HUES6 (cell line): Measurements from ENCODE around the gene DPAGT1.
"Not testable (repeated sequence)": the region's sequence is repeated elsewhere in the genome, so short reads cannot be mapped to it uniquely, and the experiment has no call there.

Experiments used
- H3K27ac ChIP-seq: 2 replicates; pipeline ENCODE4 v1.7.0; 2013; ENCODE audit warnings: low read depth, mild to moderate bottlenecking, low read length, inconsistent platforms
- H3K27me3 ChIP-seq: 2 replicates; pipeline ENCODE4 v1.6.1; 2013; ENCODE audit warnings: low read length; ENCODE audit not compliant: control insufficient read depth, insufficient read depth
- H3K36me3 ChIP-seq: 2 replicates; pipeline ENCODE4 v1.6.1; 2013; ENCODE audit warnings: low read length; ENCODE audit not compliant: control insufficient read depth, insufficient read depth
- H3K4me1 ChIP-seq: 2 replicates; pipeline ENCODE4 v1.6.1; 2013; ENCODE audit warnings: low read length; ENCODE audit not compliant: control insufficient read depth, insufficient read depth
- H3K4me3 ChIP-seq: 2 replicates; pipeline ENCODE4 v1.5.1; 2013; ENCODE audit warnings: low read depth, low read length
- H3K9ac ChIP-seq: one replicate; pipeline ENCODE4 v1.6.1; 2013; ENCODE audit warnings: mild to moderate bottlenecking, low read length
- H3K9me3 ChIP-seq: 2 replicates; pipeline ENCODE4 v1.6.1; 2013; ENCODE audit warnings: low read depth, low read length; ENCODE audit not compliant: control insufficient read depth, insufficient read depth

The DPAGT1 gene

DNA sequence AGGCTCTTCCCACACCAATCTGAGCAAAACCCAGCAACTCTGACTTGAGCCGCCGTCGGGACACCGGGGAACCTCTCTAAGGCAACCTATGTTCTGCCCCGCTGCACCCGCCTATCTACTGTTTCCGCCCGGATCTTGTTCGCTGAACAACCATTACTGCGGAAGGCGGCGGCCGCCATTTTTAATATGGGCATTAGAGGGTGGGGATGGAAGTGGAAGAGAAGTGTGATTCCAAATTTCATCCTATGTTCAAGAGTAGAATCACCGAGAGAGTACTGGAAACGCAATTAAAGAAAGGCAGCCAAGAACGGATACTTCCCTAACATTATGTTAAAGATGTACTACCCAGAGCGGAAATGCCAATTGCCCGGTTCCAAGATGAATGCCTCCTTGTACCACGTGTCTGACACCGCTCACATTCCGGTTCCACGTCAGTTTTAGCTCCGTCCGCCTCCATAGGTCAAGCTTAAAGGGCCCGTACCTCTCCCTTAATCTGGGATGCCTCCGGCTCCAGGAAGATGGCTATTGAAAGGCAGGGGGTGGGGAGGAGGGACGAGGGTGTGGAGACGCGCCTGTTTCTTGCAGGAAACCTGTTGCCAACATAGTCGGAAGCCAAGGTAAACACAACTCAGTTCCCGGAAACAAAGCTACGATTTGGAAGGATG is at the start of gene DPAGT1:
TSS of gene DPAGT1 (minus strand) at position 95 of the 665 bp plus-strand sequence. CDS start 198 bp downstream, outside the sequence.
- H3K27ac ChIP-seq = peak within 1 kb of the TSS; percentile 96
- peak within 1 kb of the TSS; percentile 83 for H3K4me3 ChIP-seq
- H3K9ac ChIP-seq = peak within 1 kb of the TSS; percentile 92
- no peaks in the 10 kb centered on the region for H3K27me3 ChIP-seq
- H3K9me3 ChIP-seq = no peaks in the 10 kb centered on the region
- H3K36me3 ChIP-seq = peaks cover 23% of the 10 kb centered on the region
- peaks cover 23% of the 10 kb centered on the region for H3K4me1 ChIP-seq

DNA sequence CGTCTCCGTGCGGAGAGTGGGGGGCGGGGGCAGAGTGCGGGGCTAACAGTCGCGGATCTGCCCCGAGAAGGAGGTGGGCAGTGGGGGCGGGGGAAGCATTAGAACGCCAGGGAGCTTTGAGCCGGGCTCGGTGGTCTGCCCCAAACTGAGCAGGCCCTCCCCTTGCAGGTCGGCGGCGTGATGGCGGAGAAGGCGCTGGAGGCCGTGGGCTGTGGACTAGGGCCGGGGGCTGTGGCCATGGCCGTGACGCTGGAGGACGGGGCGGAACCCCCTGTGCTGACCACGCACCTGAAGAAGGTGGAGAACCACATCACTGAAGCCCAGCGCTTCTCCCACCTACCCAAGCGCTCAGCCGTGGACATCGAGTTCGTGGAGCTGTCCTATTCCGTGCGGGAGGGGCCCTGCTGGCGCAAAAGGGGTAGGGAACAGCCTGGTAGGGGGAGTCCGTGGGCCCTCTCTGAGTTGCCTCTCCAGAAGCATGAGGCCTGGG is 48.2 kb upstream of the DPAGT1 start:
- no peak overlapping the region for H3K27ac ChIP-seq
- no peaks in the 10 kb centered on the region for H3K36me3 ChIP-seq
- H3K9me3 ChIP-seq = no peaks in the 10 kb centered on the region
- peaks cover 21% of the 10 kb centered on the region for H3K4me1 ChIP-seq
- H3K27me3 ChIP-seq = peaks cover 60% of the 10 kb centered on the region
- peak overlapping the region; percentile 80 for H3K4me3 ChIP-seq
- H3K9ac ChIP-seq = no peak overlapping the region

DNA sequence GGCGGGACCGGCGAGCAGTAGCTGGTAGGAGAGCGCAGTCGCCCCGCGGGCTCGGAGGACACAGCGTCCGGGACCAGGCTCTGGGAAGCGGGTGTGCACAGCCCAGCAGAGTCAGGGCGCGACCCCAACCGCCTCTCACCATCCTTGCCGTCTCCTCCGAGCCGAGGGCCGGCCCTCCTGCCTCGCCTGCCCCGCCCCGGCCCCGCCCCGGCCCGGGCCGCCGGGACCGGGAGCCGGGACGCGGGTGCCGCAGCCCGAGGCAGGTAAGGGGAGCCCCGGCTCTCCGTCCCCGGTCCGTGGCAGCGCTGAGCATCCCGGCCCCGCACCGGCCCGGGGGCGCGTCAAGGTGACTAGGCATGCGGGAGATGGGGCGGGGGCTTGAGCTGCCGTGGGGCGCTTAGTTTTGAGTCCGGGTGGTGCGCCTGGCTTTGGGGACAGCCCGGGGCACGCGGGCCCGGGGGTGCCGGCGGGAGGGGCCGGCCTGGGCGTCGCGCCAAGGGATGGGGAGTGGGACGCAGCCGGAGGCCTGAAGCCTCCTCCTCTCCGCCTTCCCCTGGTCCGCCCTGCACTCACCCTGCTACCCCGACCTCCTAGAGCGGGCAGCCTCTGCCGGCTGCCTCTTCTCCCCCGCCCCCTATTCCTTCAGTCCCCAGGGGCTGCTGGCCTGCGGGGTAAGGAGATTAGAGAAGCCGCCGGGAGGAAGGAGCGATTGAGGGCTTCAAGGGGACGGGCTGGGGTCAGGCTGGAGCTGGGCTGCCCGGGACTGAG is 47.5 kb upstream of the DPAGT1 start, which contains the start of gene ABCG4:
TSS of gene ABCG4 (plus strand) at position 35 of the 768 bp plus-strand sequence. CDS start 914 bp downstream, outside the sequence.
- peaks cover 21% of the 10 kb centered on the region for H3K4me1 ChIP-seq
- H3K27ac ChIP-seq = no peak within 1 kb of the TSS
- H3K4me3 ChIP-seq = peak within 1 kb of the TSS; percentile 80
- no peak within 1 kb of the TSS for H3K9ac ChIP-seq
- H3K27me3 ChIP-seq = peaks cover 60% of the 10 kb centered on the region
- no peaks in the 10 kb centered on the region for H3K36me3 ChIP-seq
- H3K9me3 ChIP-seq = no peaks in the 10 kb centered on the region

DNA sequence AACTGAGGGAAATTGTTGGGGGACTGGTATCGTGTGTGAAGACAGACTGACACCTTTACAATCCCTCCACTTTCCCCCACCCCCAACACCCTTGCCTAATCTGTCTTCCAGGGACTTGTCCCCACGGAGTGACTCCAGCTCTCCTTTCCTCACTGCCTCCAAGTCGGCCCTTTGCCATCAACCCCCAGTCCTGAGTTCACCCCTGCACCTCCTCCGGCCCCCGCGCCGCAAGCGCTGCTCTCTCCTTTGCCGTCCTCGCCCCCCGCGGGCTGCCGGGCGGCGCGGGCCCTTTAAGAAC is 47.0 kb upstream of the DPAGT1 start:
- Histone ChIP-seq H3K27ac (no peak overlapping the region), H3K36me3 (no peaks in the 10 kb centered on the region), H3K4me1 (peaks cover 21% of the 10 kb centered on the region), H3K4me3 (peak overlapping the region; percentile 80), H3K9ac (no peak overlapping the region), H3K27me3 (peaks cover 60% of the 10 kb centered on the region), H3K9me3 (no peaks in the 10 kb centered on the region)

DNA sequence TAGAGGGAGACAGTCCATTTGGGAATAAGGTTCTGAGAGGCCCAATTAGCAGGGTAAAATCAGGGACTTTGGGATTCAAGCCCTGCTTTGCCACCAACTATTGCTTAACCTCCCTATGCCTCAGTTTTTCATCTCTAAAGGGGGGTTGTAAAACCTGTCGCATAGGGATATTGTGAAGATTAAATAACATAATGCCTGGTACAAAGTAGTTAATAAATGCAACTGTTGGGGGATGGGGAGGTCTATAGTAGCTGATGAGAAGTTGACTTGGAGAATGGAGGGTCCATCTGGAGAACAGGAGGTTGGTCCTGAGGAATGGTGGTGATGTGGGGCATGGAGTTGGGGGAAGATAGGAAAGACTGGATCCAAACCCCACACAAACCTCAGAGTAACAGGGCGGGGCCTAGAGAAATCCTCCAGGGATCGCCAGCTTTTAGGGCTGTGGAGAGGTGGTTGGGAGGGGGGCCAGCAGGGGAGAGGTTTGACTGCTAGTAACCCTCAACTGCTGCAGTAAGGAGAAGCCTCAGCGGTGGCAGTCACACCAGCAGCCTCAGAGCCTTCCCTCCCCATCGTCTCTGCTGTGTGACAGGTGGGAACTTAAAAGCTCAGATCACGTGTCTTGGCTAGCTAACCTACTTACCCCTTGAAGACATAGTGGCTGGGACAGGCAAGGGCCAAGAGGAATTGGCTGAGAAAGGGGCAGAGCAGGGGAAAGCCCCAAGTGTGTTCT is 46.1 kb upstream of the DPAGT1 start:
- Histone ChIP-seq H3K27me3 (peaks cover 60% of the 10 kb centered on the region), H3K9me3 (no peaks in the 10 kb centered on the region), H3K36me3 (no peaks in the 10 kb centered on the region), H3K27ac (no peak overlapping the region), H3K4me3 (0 out of 2 replicates have a peak overlapping the region, but pooled peaks have one; percentile 80), H3K4me1 (peaks cover 21% of the 10 kb centered on the region), H3K9ac (no peak overlapping the region)

DNA sequence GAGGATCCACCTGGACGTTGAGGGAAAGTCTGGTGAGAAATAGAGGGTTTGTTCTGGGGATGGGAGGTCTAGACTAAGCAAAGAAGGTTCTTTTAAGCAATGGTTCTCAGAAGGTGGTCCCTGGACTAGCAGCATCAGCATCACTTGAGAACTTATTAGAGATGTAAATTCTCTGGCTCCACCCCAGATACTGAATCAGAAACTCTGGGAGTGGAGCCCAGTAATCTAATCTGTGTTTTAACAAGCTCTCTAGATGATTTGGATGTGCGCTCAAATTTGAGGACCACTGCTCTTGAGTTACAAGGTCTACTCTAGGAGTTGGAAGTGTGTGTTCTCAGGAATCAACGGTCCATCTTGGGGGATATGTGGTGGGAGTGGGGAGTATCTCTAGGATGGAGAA is 43.9 kb upstream of the DPAGT1 start:
- Histone ChIP-seq H3K27me3 (peaks cover 44% of the 10 kb centered on the region), H3K4me3 (no peak overlapping the region), H3K4me1 (peaks cover 21% of the 10 kb centered on the region)

DNA sequence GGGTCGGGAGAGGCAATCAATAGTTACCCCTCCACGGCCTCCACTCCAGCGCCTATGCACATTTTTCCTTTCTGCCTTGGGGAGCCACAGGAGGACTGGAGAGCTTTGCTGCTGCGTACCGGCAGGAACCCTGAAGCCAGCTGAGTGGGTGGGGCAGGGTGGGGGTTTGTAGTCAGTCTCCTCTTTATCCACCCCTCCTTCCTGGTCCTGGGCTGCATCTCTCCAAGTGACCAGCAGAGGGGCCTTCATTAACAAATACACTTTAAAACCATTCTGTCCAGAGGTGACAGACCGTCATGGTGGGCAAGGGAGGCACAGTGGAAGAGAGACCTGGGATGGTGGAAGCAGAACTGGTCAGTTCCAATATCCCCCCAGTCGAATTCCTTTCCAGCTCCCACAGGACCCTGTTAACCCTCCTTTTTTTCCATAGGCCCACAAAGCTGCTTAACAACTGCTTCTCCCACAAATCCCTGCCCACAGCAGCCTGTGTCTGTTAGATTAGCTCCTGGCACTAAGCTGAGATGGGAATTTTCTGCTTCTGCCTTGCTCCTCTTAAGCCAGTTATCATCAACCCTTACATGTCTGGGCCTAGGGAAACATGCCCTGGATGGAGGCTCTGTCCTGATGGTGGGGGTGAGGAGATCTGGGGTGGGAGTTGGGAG is 43.3 kb upstream of the DPAGT1 start:
- H3K9ac ChIP-seq = no peak overlapping the region
- no peaks in the 10 kb centered on the region for H3K9me3 ChIP-seq
- no peak overlapping the region for H3K4me3 ChIP-seq
- no peak overlapping the region for H3K27ac ChIP-seq
- H3K36me3 ChIP-seq = no peaks in the 10 kb centered on the region
- peaks cover 39% of the 10 kb centered on the region for H3K27me3 ChIP-seq
- peaks cover 20% of the 10 kb centered on the region for H3K4me1 ChIP-seq

More for the DNA sequence above, 43.9 kb upstream of the DPAGT1 start:
- H3K36me3 ChIP-seq = no peaks in the 10 kb centered on the region
- no peak overlapping the region for H3K27ac ChIP-seq
- H3K9me3 ChIP-seq = no peaks in the 10 kb centered on the region
- no peak overlapping the region for H3K9ac ChIP-seq

DNA sequence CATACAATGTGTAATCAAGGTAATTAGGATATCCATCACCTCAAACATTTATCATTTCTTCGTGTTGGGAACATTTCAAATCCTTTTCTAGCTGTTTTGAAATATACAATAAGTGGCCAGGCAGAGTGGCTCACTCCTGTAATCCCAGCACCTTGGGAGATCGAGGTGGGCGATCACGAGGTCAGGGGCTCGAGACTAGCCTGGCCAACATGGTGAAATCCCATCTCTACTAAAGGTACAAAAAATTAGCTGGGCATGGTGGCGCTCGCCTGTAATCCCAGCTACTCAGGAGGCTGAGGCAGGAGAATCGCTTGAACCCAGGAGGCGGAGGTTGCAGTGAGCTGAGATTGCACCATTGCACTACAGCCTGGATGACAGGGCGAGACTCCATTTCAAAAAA is 37.6 kb upstream of the DPAGT1 start:
- H3K27me3 ChIP-seq, H3K27ac ChIP-seq, H3K9ac ChIP-seq, H3K4me1 ChIP-seq, H3K4me3 ChIP-seq, H3K36me3 ChIP-seq, H3K9me3 ChIP-seq: not testable (repeated sequence)

DNA sequence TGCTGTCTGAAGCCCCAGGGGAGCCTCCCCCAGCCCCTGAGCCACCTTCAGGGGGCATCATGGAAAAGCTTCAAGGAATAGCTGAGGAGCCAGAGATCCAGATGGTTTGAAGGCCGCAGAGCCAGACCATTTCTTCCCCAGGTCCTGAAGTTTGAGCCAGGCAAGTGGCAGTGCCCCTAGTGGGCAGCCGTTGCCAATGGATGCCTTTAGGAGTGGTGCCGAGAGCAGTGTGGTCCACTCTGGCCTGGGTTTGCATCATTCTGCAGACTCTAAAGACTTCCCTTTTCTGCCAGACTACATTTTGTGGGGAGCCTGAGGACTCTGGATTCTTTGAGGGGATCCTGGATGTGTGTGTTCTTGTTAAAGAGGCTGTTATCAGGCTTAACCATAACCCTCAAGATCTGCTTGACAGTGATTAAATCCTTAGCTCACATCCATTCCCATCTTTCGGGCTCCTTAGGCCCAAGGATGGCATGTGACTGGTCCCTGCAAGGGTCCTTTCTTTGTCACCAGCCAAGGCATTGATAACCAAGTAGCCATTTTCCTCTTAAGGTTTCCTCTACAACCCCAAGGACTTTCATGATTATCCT is 32.8 kb upstream of the DPAGT1 start:
- Histone ChIP-seq H3K4me3 (no peak overlapping the region), H3K36me3 (peaks cover 47% of the 10 kb centered on the region), H3K27me3 (no peaks in the 10 kb centered on the region)

DNA sequence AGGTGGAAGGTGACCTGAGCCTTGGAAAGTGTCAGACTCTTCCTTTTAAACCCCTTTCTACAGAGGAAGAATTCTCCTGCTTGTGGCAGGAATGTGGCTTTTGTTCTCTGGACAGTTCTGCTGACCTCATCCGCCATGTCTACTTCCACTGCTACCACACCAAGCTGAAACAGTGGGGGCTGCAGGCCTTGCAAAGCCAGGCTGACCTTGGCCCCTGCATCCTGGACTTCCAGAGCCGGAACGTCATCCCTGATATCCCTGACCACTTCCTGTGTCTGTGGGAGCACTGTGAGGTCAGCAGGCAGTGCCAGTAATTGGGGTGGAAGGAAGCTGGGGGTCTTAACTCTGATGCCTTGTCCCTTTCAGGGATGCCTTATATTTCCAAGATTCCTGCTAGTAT is 29.0 kb upstream of the DPAGT1 start:
- Histone ChIP-seq H3K4me1 (no peaks in the 10 kb centered on the region), H3K9me3 (no peaks in the 10 kb centered on the region), H3K9ac (no peak overlapping the region), H3K36me3 (peaks cover 65% of the 10 kb centered on the region), H3K27me3 (no peaks in the 10 kb centered on the region), H3K4me3 (no peak overlapping the region), H3K27ac (no peak overlapping the region)

More for the DNA sequence above, 32.8 kb upstream of the DPAGT1 start:
- no peaks in the 10 kb centered on the region for H3K9me3 ChIP-seq
- H3K27ac ChIP-seq = no peak overlapping the region
- H3K9ac ChIP-seq = no peak overlapping the region
- H3K4me1 ChIP-seq = no peaks in the 10 kb centered on the region
